Lower leg skin (tissue), 4 donors: Measurements from ENCODE around the gene KNOP1. TPM values are rescaled to one million over a fixed set of nuclear protein-coding genes. Genes with fewer than 3 reads are reported as not detected.

Source experiments
- DNase-seq, 2 donors: peaks; one replicate each; pipeline ENCODE4 v3.0.0-alpha.2; 2019; ENCODE audit warnings: low spot score in 2 of 2
- H3K4me3 ChIP-seq: fragments of 200-600 bp; sonication (generic); 2 replicates; pipeline ENCODE4 v1.5.1; 2017; ENCODE audit warnings: mild to moderate bottlenecking, low read depth; ENCODE audit not compliant: poor library complexity, severe bottlenecking
- CTCF ChIP-seq, 3 donors: fragments of 450-650 bp; IDR thresholded peaks; one replicate each; pipeline ENCODE4 v1.5.1; 2016; ENCODE audit warnings: antibody characterized with exemption in 3 of 3, mild to moderate bottlenecking in 3 of 3, moderate library complexity in 2 of 3
- POLR2A ChIP-seq, 2 donors: fragments of 450-650 bp; IDR thresholded peaks; one replicate each; pipeline ENCODE4 v1.6.1; 2016 to 2017; ENCODE audit warnings: antibody characterized with exemption in 2 of 2, mild to moderate bottlenecking in 1 of 2, moderate library complexity in 1 of 2
- WGBS, 2 donors: methylation state at CpG; one replicate each; pipeline ENCODE4 v1.1.5; 2018; 5-methylcytosine and 5-hydroxymethylcytosine counted together
- intact Hi-C: fragments of 100-400 bp; cut with DNase I; formaldehyde crosslinking; loops from one replicate; pipeline ENCODE4 v1.15.0; 2023; ENCODE audit warnings: low total_unique reads
- total RNA-seq, 4 donors: library from RNA; depleted of rRNA; stranded (reverse); fragments of >200 nt; gene quantifications; one replicate each; pipeline ENCODE4 v1.1.0, GENCODE V29; 2016

KNOP1 gene
- 10 to 100 TPM; 12.1 to 22.7 (median 15.0) TPM for total RNA-seq

GRCh38 chr16:19717741-19718623 is at the start of gene KNOP1, which contains the start of gene IQCK:
Gene KNOP1, minus strand, starts transcription at chr16:19718227. Its CDS starts 3,192 bp downstream, at chr16:19715035.
Gene IQCK, plus strand, starts transcription at chr16:19718271. Its CDS starts 36 bp downstream, at chr16:19718307.
- 1% methylated on average over 46 to 80 of the region's 88 CpGs for WGBS, 2 donors
- intact Hi-C loops: no loop called here
- peak; percentile 85 to 98 for DNase-seq
- peak within 1 kb of the TSS; percentile 90 for H3K4me3 ChIP-seq
- TF ChIP-seq CTCF (IDR thresholded peaks at IDR 0.05): no peak
- no peak for TF ChIP-seq POLR2A (IDR thresholded peaks at IDR 0.05)

GRCh38 chr16:19767497-19767896 is 49.5 kb upstream of the KNOP1 start:
- intact Hi-C loops: no loop called here
- WGBS, 2 donors: 78 to 89% methylated on average over 13 of the region's 13 CpGs
- TF ChIP-seq CTCF (IDR thresholded peaks at IDR 0.05) (no peak), POLR2A (IDR thresholded peaks at IDR 0.05) (no peak)
- no peak overlapping the region for H3K4me3 ChIP-seq
- DNase-seq: no peak

GRCh38 chr16:19766988-19767387 is 49.0 kb upstream of the KNOP1 start:
- TF ChIP-seq POLR2A (IDR thresholded peaks at IDR 0.05): no peak
- TF ChIP-seq CTCF (IDR thresholded peaks at IDR 0.05): no peak
- no peak overlapping the region for H3K4me3 ChIP-seq
- 94 to 95% methylated on average over 9 of the region's 9 CpGs for WGBS, 2 donors
- DNase-seq: no peak
- intact Hi-C loops: no loop called here

GRCh38 chr16:19766554-19766884 is 48.5 kb upstream of the KNOP1 start:
- H3K4me3 ChIP-seq: no peak overlapping the region
- WGBS, 2 donors: 90 to 96% methylated on average over 3 of the region's 3 CpGs
- TF ChIP-seq CTCF (IDR thresholded peaks at IDR 0.05) (no peak), POLR2A (IDR thresholded peaks at IDR 0.05) (no peak)
- DNase-seq: no peak
- intact Hi-C loops: no loop called here

GRCh38 chr16:19765860-19766553 is 48.0 kb upstream of the KNOP1 start:
- no peak overlapping the region for H3K4me3 ChIP-seq
- DNase-seq: peak; percentile 59 to 94
- no peak for TF ChIP-seq POLR2A (IDR thresholded peaks at IDR 0.05)
- intact Hi-C loops: no loop called here
- 50 to 65% methylated on average over 6 of the region's 6 CpGs for WGBS, 2 donors

GRCh38 chr16:19760356-19761060 is 42.5 kb upstream of the KNOP1 start:
- WGBS, 2 donors: 74 to 80% methylated on average over 7 of the region's 7 CpGs
- intact Hi-C loops: no loop called here
- no peak for DNase-seq
- TF ChIP-seq POLR2A (IDR thresholded peaks at IDR 0.05): no peak
- TF ChIP-seq CTCF (IDR thresholded peaks at IDR 0.05): no peak
- H3K4me3 ChIP-seq: no peak overlapping the region
